HG03060 (cell line): ENCODE results near the gene CDC42BPB.

Source experiments
- ATAC-seq: cut with Tn5 transposase; IDR thresholded peaks from one replicate; pipeline ENCODE4 v1.9.1; 2021; ENCODE audit warnings: low read depth, moderate number of reproducible peaks; ENCODE audit not compliant: unreplicated experiment

CDC42BPB gene

DNA sequence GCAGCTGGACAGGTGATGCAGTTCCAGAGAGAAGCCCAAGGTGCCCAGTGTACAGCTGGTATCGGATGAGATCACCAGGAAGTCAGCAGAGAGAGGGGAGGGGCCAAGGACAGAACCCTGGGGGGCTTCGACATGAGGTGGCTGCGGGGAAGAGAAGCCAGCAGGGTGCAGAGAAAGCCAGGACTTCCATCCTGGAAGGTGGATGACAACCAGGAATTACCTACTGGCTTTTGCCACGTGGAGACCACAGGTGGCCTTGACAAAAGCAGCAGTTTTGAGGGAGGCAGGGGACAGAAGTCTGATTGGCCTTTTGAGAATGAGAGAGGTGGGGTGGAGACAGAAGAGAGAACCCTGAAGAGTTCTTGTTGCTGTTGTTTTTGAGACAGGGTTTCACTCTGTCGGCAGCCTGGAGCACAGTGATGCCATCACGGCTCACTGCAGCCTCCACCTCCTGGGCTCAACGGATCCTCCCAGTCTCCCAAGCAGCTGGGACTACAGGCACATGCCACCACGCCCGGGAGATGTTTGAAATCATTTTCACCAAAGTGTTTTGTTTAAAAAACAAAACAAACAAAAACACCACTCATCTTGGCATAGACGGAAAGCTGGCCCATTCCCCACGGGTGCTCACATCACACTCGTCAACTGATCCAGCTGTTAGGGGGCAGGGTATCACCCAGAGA, 35.2 kb downstream of the CDC42BPB start:
- no peak for ATAC-seq

- ATAC-seq, result no peak
Measured at GRCh38 chr14:103021684-103022001, 35.7 kb downstream of the CDC42BPB start.

DNA sequence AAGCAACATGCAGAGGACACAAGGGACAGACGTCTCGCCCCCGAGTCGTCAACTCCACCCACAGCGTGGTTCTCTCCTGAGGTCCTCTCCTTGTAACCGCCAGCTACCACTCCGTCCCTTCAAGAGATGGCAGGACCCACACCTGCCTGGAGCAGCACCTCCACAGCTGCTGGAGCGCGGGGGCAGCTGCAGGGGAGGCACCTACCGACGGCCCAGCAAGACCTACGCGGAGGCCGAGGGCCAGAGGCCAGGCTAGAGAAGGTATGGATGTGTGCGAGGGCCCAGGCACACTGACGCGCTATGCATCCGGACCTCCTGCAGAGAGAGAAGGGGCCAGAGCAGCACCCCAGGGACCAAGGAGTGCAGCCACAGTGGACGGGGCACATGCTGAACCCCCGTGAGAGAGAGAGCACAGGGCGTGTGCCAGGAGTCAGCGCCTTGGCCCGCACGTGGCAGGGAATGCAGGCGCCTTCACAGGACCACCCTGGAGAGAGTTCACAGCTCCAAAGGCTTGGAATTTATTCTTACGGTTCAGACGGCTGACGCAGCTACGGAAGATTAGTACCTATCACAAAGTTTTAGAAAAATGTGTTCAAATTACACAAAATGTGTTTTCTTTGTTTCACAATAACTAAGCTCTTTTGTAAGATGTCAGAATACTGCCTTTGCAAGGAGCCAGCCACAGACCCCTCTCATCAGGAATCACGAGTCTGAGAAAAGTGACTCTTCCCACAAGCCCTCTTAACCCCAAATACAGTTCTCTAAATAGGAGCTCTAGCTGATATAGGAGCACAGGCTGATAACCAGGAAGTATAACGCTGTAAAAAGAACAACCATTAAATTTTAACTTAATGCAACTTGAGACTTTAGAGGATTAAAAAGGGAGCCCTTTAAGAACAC, 36.8 kb downstream of the CDC42BPB start:
- ATAC-seq, result no peak

- no peak for ATAC-seq
Measured at GRCh38 chr14:103019826-103020225, 37.5 kb downstream of the CDC42BPB start.

- ATAC-seq, result no peak
Measured at GRCh38 chr14:103019236-103019635, 38.1 kb downstream of the CDC42BPB start.

- ATAC-seq, result no peak
Measured at GRCh38 chr14:103016594-103016993, 40.8 kb downstream of the CDC42BPB start.

DNA sequence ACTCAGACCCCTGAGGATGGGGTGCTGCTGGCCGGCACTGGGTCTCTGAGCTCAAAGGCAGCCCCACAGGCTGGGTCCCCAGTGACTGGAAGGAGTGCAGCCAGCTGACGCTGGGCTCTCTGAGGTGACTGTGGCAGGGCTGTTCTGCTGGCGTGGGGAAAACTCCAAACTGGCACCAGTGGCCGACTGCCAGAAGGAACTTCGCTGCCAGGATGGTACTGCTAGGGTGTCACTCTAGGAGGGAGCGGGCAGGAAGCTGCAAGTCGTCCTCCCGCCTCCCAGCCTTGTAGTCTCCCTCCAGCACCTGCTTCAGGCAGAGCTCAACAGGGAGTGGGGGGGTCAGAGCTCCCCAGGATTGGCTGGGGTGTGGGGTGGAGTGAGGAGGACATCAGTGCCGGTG, 41.3 kb downstream of the CDC42BPB start:
- ATAC-seq, result no peak

DNA sequence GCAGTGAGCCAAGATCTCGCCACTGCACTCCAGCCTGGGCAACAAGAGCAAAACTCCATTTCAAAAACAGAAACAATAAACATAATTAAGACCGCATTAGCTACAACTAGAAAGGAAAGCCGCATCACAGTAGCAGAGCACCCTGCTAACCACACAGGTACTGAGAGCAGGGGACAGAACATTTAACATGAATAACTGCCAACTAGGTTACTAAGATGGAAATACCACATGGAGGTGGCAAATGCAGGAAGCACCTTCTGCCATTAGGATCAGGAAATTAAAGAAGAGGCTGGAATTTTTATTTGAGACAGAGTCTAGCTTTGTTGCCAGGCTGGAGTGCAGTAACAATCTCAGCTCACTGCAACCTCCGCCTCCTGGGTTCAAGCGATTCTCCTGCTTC, 41.9 kb downstream of the CDC42BPB start:
- no peak for ATAC-seq

DNA sequence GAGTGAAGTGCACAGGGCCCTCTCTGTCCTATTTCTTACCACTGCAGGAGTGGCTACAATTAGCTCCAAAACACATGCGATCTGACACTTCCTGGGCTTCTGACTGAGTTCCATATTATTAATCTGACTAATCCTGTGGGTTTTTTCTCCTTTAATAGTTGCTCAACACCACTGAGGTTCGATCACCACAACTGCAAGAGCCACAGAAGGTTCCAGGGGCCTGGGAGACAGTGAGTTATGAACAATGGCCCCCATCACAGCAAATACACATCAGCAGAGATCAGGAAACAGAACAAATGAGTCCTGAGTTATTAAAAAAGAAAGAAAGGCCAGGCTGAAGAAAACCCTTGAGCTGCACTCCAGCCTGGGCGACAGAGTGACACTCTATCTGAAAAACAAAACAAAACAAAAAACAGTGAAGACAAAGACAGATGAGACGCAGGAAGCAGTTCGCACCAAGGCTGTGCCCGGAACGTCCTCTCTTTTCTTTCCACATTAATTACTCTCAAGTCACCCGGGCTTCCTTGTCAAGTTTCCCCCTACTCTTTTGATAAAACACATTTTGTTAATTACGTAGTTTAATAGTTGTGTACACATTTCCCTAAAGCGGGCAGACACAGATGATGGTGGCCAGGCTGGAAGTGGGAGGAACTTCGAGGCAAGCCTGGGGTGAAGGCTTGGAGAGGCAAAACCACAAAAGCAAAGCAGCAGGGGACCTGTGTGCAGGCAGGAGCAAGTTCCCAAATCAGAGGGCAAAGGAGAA, 42.7 kb downstream of the CDC42BPB start:
- no peak for ATAC-seq

GRCh38 chr14:103013028-103013427, 44.3 kb downstream of the CDC42BPB start:
- no peak for ATAC-seq

DNA sequence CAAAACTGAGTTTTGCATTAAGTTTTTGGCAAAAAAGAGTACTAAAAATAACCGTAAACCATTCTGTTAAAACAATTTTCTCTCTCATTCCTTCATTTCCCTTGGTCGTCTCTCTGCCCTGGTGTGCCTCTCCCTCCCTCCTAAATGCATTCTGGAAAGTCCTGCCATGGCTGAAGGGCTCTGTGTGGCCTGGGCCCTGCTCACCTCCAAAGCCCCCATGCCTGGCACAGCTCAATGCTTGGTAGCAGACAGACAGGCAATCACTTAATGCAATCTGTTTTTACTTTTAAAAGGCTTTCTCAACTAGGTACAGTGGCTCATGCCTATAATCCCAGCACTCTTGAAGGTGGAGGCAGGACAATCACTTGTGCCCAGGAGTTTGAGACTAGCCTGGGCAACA, 47.8 kb downstream of the CDC42BPB start:
- ATAC-seq, result no peak

- no peak for ATAC-seq
Measured at GRCh38 chr14:103008768-103009357, 48.5 kb downstream of the CDC42BPB start.

- no peak for ATAC-seq
Measured at GRCh38 chr14:103008126-103008525, 49.2 kb downstream of the CDC42BPB start.

DNA sequence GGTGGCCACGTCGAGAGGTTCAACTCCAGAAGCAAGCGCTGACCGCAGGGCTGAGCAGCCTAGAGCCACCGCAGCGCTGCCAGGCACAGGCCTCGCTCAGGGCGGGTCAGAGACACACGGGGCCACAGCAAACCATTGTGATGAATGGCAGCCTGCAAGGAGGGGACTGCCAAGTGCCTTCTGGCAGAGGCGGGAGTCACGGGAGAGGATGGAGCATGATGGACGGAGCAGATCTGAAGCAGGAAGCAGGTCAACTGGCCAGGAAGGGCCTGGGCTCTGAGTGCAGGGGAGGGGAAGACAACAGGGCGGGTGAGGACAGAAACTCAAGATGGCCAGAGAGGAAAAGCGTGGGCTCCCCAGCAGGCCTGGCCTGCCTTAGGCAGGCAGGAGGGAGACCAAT, 49.8 kb downstream of the CDC42BPB start:
- ATAC-seq, result no peak

- no peak for ATAC-seq
Measured at GRCh38 chr14:103006991-103007520, 50.3 kb downstream of the CDC42BPB start.

GRCh38 chr14:103006106-103006505, 51.2 kb downstream of the CDC42BPB start:
- ATAC-seq, result no peak

GRCh38 chr14:103003850-103004249, 53.5 kb downstream of the CDC42BPB start:
- no peak for ATAC-seq

DNA sequence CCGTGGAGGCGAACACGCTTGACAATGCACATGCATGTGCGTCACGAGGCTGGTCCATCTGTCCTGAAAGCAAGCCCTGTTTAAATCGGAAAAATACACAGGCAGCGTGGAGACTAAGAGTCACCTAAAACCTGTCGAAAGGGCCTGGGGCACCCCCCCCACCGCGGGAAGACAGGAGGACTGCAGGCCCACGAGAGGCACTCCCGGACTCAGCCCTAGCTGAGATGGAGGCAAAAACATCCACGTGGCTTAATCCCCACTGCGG, 54.1 kb downstream of the CDC42BPB start:
- no peak for ATAC-seq

GRCh38 chr14:103002578-103003350, 54.6 kb downstream of the CDC42BPB start:
- no peak for ATAC-seq
